Activated T-helper 17 cell treated with anti-CD3 and anti-CD28 coated beads, Interleukin-2, amount 50 U/mL, for 72 hours (primary cell): ENCODE results near the gene ZCCHC17. TPM values are rescaled to one million over a fixed set of nuclear protein-coding genes. Genes with fewer than 3 reads are reported as not detected.

ENCODE experiments used
- ATAC-seq: fragments of 150-1000 bp; cut with Tn5 transposase; replicated peaks from 2 replicates; pipeline ENCODE4 v1.10.0; 2021; ENCODE audit warnings: mild to moderate bottlenecking, moderate library complexity
- H3K27ac Mint-ChIP-seq: one replicate; pipeline ENCODE4 v1.8.0; 2022; ENCODE audit warnings: mixed read lengths
- H3K27me3 Mint-ChIP-seq: one replicate; pipeline ENCODE4 v1.8.0; 2022; ENCODE audit warnings: mixed read lengths
- H3K36me3 Mint-ChIP-seq: one replicate; pipeline ENCODE4 v1.8.0; 2022; ENCODE audit warnings: low read depth, mild to moderate bottlenecking, mixed read lengths
- H3K4me1 Mint-ChIP-seq: one replicate; pipeline ENCODE4 v1.8.0; 2022; ENCODE audit warnings: mixed read lengths
- H3K4me3 Mint-ChIP-seq: one replicate; pipeline ENCODE4 v1.8.0; 2022; ENCODE audit warnings: mild to moderate bottlenecking, mixed read lengths
- H3K9me3 Mint-ChIP-seq: one replicate; pipeline ENCODE4 v1.8.0; 2022; ENCODE audit warnings: mixed read lengths
- total RNA-seq, 2 donors: library from RNA; stranded (reverse); gene quantifications; one replicate each; pipeline ENCODE4 v1.2.3, GENCODE V29; 2022

Gene ZCCHC17
- total RNA-seq, 2 donors from 2014 or later: 17.3 to 27.2 TPM

GRCh38 chr1:31370565-31370964 lies 73.7 kb downstream of the ZCCHC17 start:
- Mint-ChIP-seq H3K27ac (no peak overlapping the region), H3K4me1 (peaks cover 10% of the 10 kb centered on the region), H3K27me3 (peaks cover 8% of the 10 kb centered on the region), H3K4me3 (no peak overlapping the region), H3K36me3 (peaks cover 4% of the 10 kb centered on the region), H3K9me3 (no peaks in the 10 kb centered on the region)
- ATAC-seq: no peak

GRCh38 chr1:31371121-31371959 lies 74.5 kb downstream of the ZCCHC17 start:
- Mint-ChIP-seq H3K9me3 (no peaks in the 10 kb centered on the region), H3K27ac (no peak overlapping the region), H3K4me3 (no peak overlapping the region), H3K36me3 (no peaks in the 10 kb centered on the region), H3K27me3 (peaks cover 8% of the 10 kb centered on the region), H3K4me1 (peaks cover 10% of the 10 kb centered on the region)
- no peak for ATAC-seq

GRCh38 chr1:31372051-31372450 lies 75.2 kb downstream of the ZCCHC17 start:
- ATAC-seq: no peak
- no peaks in the 10 kb centered on the region for H3K9me3 Mint-ChIP-seq
- H3K27me3 Mint-ChIP-seq: peaks cover 8% of the 10 kb centered on the region
- peaks cover 10% of the 10 kb centered on the region for H3K4me1 Mint-ChIP-seq
- peak overlapping the region; percentile 72 for H3K4me3 Mint-ChIP-seq
- no peak overlapping the region for H3K27ac Mint-ChIP-seq
- no peaks in the 10 kb centered on the region for H3K36me3 Mint-ChIP-seq

GRCh38 chr1:31372751-31373055 lies 75.9 kb downstream of the ZCCHC17 start:
- peaks cover 8% of the 10 kb centered on the region for H3K27me3 Mint-ChIP-seq
- peak overlapping the region; percentile 72 for H3K4me3 Mint-ChIP-seq
- no peak overlapping the region for H3K27ac Mint-ChIP-seq
- no peaks in the 10 kb centered on the region for H3K36me3 Mint-ChIP-seq
- peak; percentile 9 for ATAC-seq
- peaks cover 10% of the 10 kb centered on the region for H3K4me1 Mint-ChIP-seq
- H3K9me3 Mint-ChIP-seq: no peaks in the 10 kb centered on the region

GRCh38 chr1:31373056-31373896 lies 76.4 kb downstream of the ZCCHC17 start, which contains the start of gene FABP3:
FABP3 (minus strand) TSS chr1:31373076; CDS start chr1:31373014, 62 bp downstream.
- H3K36me3 Mint-ChIP-seq: no peaks in the 10 kb centered on the region
- H3K27ac Mint-ChIP-seq: peak within 1 kb of the TSS; percentile 36
- H3K27me3 Mint-ChIP-seq: peaks cover 8% of the 10 kb centered on the region
- no peaks in the 10 kb centered on the region for H3K9me3 Mint-ChIP-seq
- ATAC-seq: peak; percentile 60
- H3K4me3 Mint-ChIP-seq: peak within 1 kb of the TSS; percentile 72
- H3K4me1 Mint-ChIP-seq: peaks cover 10% of the 10 kb centered on the region

GRCh38 chr1:31373897-31374486 lies 77.2 kb downstream of the ZCCHC17 start:
- Mint-ChIP-seq H3K9me3 (no peaks in the 10 kb centered on the region), H3K27ac (peak overlapping the region; percentile 36), H3K4me3 (peak overlapping the region; percentile 72), H3K36me3 (no peaks in the 10 kb centered on the region), H3K27me3 (peaks cover 8% of the 10 kb centered on the region), H3K4me1 (peaks cover 10% of the 10 kb centered on the region)
- ATAC-seq: peak; percentile 39

- no peak overlapping the region for H3K27ac Mint-ChIP-seq
- no peaks in the 10 kb centered on the region for H3K36me3 Mint-ChIP-seq
- H3K9me3 Mint-ChIP-seq: no peaks in the 10 kb centered on the region
- peak overlapping the region; percentile 72 for H3K4me3 Mint-ChIP-seq
- H3K27me3 Mint-ChIP-seq: peaks cover 8% of the 10 kb centered on the region
- peaks cover 10% of the 10 kb centered on the region for H3K4me1 Mint-ChIP-seq
- ATAC-seq: no peak
Observed at GRCh38 chr1:31374511-31375196, 77.8 kb downstream of the ZCCHC17 start.

- H3K36me3 Mint-ChIP-seq: no peaks in the 10 kb centered on the region
- H3K4me1 Mint-ChIP-seq: peaks cover 10% of the 10 kb centered on the region
- no peak overlapping the region for H3K4me3 Mint-ChIP-seq
- ATAC-seq: no peak
- H3K27me3 Mint-ChIP-seq: peaks cover 8% of the 10 kb centered on the region
- no peaks in the 10 kb centered on the region for H3K9me3 Mint-ChIP-seq
- no peak overlapping the region for H3K27ac Mint-ChIP-seq
Observed at GRCh38 chr1:31376375-31377134, 79.7 kb downstream of the ZCCHC17 start.

GRCh38 chr1:31377364-31377863 lies 80.6 kb downstream of the ZCCHC17 start:
- no peak for ATAC-seq
- H3K27ac Mint-ChIP-seq: no peak overlapping the region
- no peak overlapping the region for H3K4me3 Mint-ChIP-seq
- peaks cover 4% of the 10 kb centered on the region for H3K4me1 Mint-ChIP-seq
- H3K36me3 Mint-ChIP-seq: no peaks in the 10 kb centered on the region
- no peaks in the 10 kb centered on the region for H3K9me3 Mint-ChIP-seq
- peaks cover 9% of the 10 kb centered on the region for H3K27me3 Mint-ChIP-seq

GRCh38 chr1:31378001-31378400 lies 81.2 kb downstream of the ZCCHC17 start:
- Mint-ChIP-seq H3K27me3 (peaks cover 9% of the 10 kb centered on the region), H3K4me3 (no peak overlapping the region), H3K36me3 (no peaks in the 10 kb centered on the region), H3K9me3 (no peaks in the 10 kb centered on the region), H3K27ac (no peak overlapping the region), H3K4me1 (no peaks in the 10 kb centered on the region)
- no peak for ATAC-seq

GRCh38 chr1:31380181-31380580 lies 83.3 kb downstream of the ZCCHC17 start:
- Mint-ChIP-seq H3K9me3 (no peaks in the 10 kb centered on the region), H3K4me1 (no peaks in the 10 kb centered on the region), H3K27me3 (peaks cover 9% of the 10 kb centered on the region), H3K27ac (no peak overlapping the region), H3K36me3 (no peaks in the 10 kb centered on the region), H3K4me3 (no peak overlapping the region)
- ATAC-seq: no peak

GRCh38 chr1:31381394-31382294 lies 84.8 kb downstream of the ZCCHC17 start:
- H3K9me3 Mint-ChIP-seq: no peaks in the 10 kb centered on the region
- no peak overlapping the region for H3K4me3 Mint-ChIP-seq
- peaks cover 18% of the 10 kb centered on the region for H3K27me3 Mint-ChIP-seq
- no peaks in the 10 kb centered on the region for H3K36me3 Mint-ChIP-seq
- no peak overlapping the region for H3K27ac Mint-ChIP-seq
- ATAC-seq: no peak
- H3K4me1 Mint-ChIP-seq: no peaks in the 10 kb centered on the region
